Lower lobe of right lung (tissue), 2 donors: Measurements from ENCODE around the gene GAGE10. TPM values are rescaled to one million over a fixed set of nuclear protein-coding genes. Genes with fewer than 3 reads are reported as not detected.

Experiments
- ATAC-seq, 2 donors: fragments of 200-7000 bp; cut with Tn5 transposase; one replicate each; pipeline ENCODE4 v1.9.1; 2020 to 2022; ENCODE audit warnings: mild to moderate bottlenecking in 2 of 2, moderate library complexity in 2 of 2
- DNase-seq: peaks from one replicate; pipeline ENCODE4 v3.0.0-alpha.2; 2020
- H3K27ac ChIP-seq: fragments of 200-600 bp; one replicate; pipeline ENCODE4 v1.8.0; 2022
- H3K27me3 ChIP-seq: fragments of 200-600 bp; one replicate; pipeline ENCODE4 v1.8.0; 2022; ENCODE audit warnings: low read depth
- H3K36me3 ChIP-seq: fragments of 200-600 bp; one replicate; pipeline ENCODE4 v1.8.0; 2022; ENCODE audit warnings: mild to moderate bottlenecking
- H3K4me1 ChIP-seq: fragments of 200-600 bp; one replicate; pipeline ENCODE4 v1.8.0; 2022
- H3K4me3 ChIP-seq: fragments of 200-600 bp; one replicate; pipeline ENCODE4 v1.8.0; 2022; ENCODE audit warnings: mild to moderate bottlenecking
- H3K9me3 ChIP-seq: fragments of 200-600 bp; one replicate; pipeline ENCODE4 v1.8.0; 2022
- CTCF ChIP-seq: fragments of 200-600 bp; IDR thresholded peaks from one replicate; pipeline ENCODE4 v1.8.0; 2022; ENCODE audit warnings: antibody characterized with exemption, mild to moderate bottlenecking
- intact Hi-C: fragments of 100-400 bp; cut with DNase I; formaldehyde crosslinking; loops from one replicate; pipeline ENCODE4 v1.11.0; 2022
- long read RNA-seq: library from polyadenylated mRNA; unstranded; transcript quantifications from one replicate; pipeline ENCODE4 v2.0.0, GENCODE V29; 2021
- total RNA-seq: library from RNA; stranded (reverse); fragmentation: NEBNext Ultra II Directional; extraction: Animal tissue kit (Norgen Biotek cat#: 25700); gene quantifications from one replicate; pipeline ENCODE4 v1.2.1, GENCODE V29; 2021
- donor health status: DM: no; HTN: yes; CAD: no; lungs with severe emphysema.

GAGE10 gene
- total RNA-seq: not detected
- long read RNA-seq: 0 reads

- ATAC-seq: no peak
- intact Hi-C loops: no loop called here
These were observed at the start of gene GAGE10 for GRCh38 chrX:49303346-49303745. GAGE10 (plus strand) TSS chrX:49303646; CDS start chrX:49304860, 1,214 bp downstream.

GRCh38 chrX:49254639-49255038, 48.8 kb upstream of the GAGE10 start:
- DNase-seq (no peak), ATAC-seq (no peak)
- intact Hi-C loops: no loop called here
- Histone ChIP-seq H3K27me3 (no peaks in the 10 kb centered on the region), H3K4me1 (no peaks in the 10 kb centered on the region), H3K9me3 (no peaks in the 10 kb centered on the region), H3K4me3 (no peak overlapping the region), H3K36me3 (no peaks in the 10 kb centered on the region), H3K27ac (no peak overlapping the region)
- no peak for TF ChIP-seq CTCF

More at GRCh38 chrX:49303346-49303745, at the start of gene GAGE10:
- H3K36me3 ChIP-seq: no peaks in the 10 kb centered on the region
- no peak within 1 kb of the TSS for H3K27ac ChIP-seq
- DNase-seq: no peak
- no peaks in the 10 kb centered on the region for H3K27me3 ChIP-seq
- no peak within 1 kb of the TSS for H3K4me3 ChIP-seq
- TF ChIP-seq CTCF: no peak
- no peaks in the 10 kb centered on the region for H3K4me1 ChIP-seq
- H3K9me3 ChIP-seq: no peaks in the 10 kb centered on the region

GRCh38 chrX:49256268-49256995, 47.0 kb upstream of the GAGE10 start:
- Histone ChIP-seq H3K9me3 (no peaks in the 10 kb centered on the region), H3K4me3 (no peak overlapping the region), H3K4me1 (no peaks in the 10 kb centered on the region), H3K27me3 (no peaks in the 10 kb centered on the region), H3K27ac (no peak overlapping the region), H3K36me3 (no peaks in the 10 kb centered on the region)
- TF ChIP-seq CTCF: no peak
- DNase-seq (no peak), ATAC-seq (no peak)
- intact Hi-C loops: no loop called here

- no peak for TF ChIP-seq CTCF
- ATAC-seq: no peak
- intact Hi-C loops: no loop called here
- no peaks in the 10 kb centered on the region for H3K9me3 ChIP-seq
- DNase-seq: no peak
- no peak overlapping the region for H3K27ac ChIP-seq
- H3K27me3 ChIP-seq: no peaks in the 10 kb centered on the region
- H3K4me1 ChIP-seq: no peaks in the 10 kb centered on the region
- H3K36me3 ChIP-seq: no peaks in the 10 kb centered on the region
- H3K4me3 ChIP-seq: no peak overlapping the region
These were observed 46.2 kb upstream of the GAGE10 start for GRCh38 chrX:49257074-49257790.

GRCh38 chrX:49257846-49258748, 45.3 kb upstream of the GAGE10 start:
- no peak for TF ChIP-seq CTCF
- H3K36me3 ChIP-seq: no peaks in the 10 kb centered on the region
- intact Hi-C loops: no loop called here
- DNase-seq (no peak), ATAC-seq (no peak)
- H3K9me3 ChIP-seq: no peaks in the 10 kb centered on the region
- no peaks in the 10 kb centered on the region for H3K27me3 ChIP-seq
- H3K27ac ChIP-seq: no peak overlapping the region
- no peaks in the 10 kb centered on the region for H3K4me1 ChIP-seq
- H3K4me3 ChIP-seq: no peak overlapping the region
